SU-DHL-6 (cell line): Measurements from ENCODE around the gene DNASE1L1.

Experiments used
- CTCF ChIP-seq: fragments of 200-600 bp; sonication (generic); IDR thresholded peaks from one replicate; pipeline ENCODE4 v1.5.1; 2017; ENCODE audit warnings: antibody characterized with exemption, mild to moderate bottlenecking, low read length, moderate library complexity; ENCODE audit not compliant: insufficient read depth, poor library complexity, severe bottlenecking
- EZH2phosphoT487 ChIP-seq: fragments of 200-600 bp; sonication (generic), shearing (Covaris generic); conservative IDR thresholded peaks from 2 replicates; pipeline ENCODE4 v1.6.1; 2018; ENCODE audit warnings: mild to moderate bottlenecking, antibody characterized with exemption, low read length, moderate library complexity, mixed read lengths

DNA sequence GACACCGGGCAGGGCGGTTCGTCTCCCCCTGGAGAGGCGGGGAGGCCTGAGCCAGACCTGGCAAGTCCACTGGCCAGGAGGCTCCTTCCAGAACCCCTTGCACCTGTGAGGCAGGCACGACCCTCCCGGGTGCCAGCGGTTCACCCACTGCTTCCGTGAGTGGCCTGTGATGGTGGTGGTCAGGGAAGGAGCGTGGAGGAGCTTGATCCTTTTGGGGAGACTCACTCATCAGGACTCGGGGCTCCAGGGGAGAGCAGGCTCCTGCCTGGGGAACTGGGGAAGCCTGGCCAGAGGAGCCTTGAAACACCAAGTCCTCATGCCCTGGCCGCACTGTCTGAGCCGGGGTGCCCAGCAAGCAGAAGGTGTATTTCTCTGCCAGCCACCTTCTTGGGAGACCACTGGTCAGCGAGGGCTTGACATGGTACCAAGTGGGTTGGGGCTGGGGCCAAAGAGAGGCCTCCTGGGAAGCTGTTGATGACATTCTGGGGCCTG lies 35.7 kb upstream of the DNASE1L1 start:
- TF ChIP-seq CTCF (no peak), EZH2phosphoT487 (no peak)
